ENCODE data around the gene CALCOCO2.
A peak's percentile ranks its signal among the peaks of the same experiment; 100 is the strongest.
"Not testable (repeated sequence)": the region's sequence is repeated elsewhere in the genome, so short reads cannot be mapped to it uniquely, and the experiment has no call there.

The CALCOCO2 gene

DNA sequence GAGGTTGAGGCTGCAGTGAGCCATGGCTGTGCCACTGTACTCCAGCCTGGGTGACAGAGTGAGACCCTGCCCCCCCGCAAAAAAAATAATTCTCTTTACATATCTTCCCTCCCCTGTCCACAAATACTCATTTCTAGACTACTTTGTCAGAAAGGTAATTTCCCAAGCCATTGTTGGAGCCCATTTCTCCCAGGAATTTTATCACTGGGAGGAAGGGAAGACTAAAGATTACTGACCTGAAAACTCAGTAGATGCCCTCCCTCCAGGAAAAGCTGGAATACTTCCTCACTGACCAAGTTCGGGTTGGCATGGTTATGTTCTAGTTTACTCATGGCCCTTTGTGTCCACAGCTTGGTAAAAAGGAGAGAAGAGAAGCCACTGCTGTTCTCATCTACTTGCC lies 4.1 kb downstream of the CALCOCO2 start:
- no peak overlapping the region for H3K4me3 ChIP-seq (ENCODE audit: low read length)
- no peak for DNase-seq (ENCODE audit: low read depth)
- TF ChIP-seq CTCF (conservative IDR thresholded peaks at IDR 0.05; ENCODE audit: low read length): no peak

GRCh38 chr17:48835971-48836370 lies 5.1 kb downstream of the CALCOCO2 start:
- H3K4me3 ChIP-seq (ENCODE audit: low read length): no peak overlapping the region
- no peak for DNase-seq (ENCODE audit: low read depth)
- no peak for TF ChIP-seq CTCF (conservative IDR thresholded peaks at IDR 0.05; ENCODE audit: low read length)

DNA sequence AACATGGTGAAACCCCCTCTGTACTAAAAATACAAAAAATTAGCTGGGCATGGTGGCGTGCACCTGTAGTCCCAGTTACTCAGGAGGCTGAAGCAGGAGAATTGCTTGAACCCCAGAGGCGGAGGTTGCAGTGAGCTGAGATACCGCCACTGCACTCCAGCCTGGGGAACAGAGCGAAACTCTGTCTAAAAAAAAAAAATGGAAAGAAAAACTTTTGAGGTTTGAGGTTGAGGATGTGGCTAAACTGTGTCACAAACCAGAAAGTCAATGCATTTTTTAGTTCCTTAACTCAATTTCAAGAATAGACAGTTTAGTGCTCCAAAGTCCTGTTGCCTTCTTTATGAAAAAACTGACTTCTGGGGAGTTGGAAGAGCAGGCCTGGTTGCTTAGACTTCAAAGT lies 6.6 kb downstream of the CALCOCO2 start:
- not testable (repeated sequence) for DNase-seq (ENCODE audit: low read depth); H3K4me3 ChIP-seq (ENCODE audit: low read length)

- no peak for TF ChIP-seq CTCF (conservative IDR thresholded peaks at IDR 0.05; ENCODE audit: low read length)
- H3K4me3 ChIP-seq (ENCODE audit: low read length): no peak overlapping the region
These were observed 9.6 kb downstream of the CALCOCO2 start for GRCh38 chr17:48840441-48840840.

DNA sequence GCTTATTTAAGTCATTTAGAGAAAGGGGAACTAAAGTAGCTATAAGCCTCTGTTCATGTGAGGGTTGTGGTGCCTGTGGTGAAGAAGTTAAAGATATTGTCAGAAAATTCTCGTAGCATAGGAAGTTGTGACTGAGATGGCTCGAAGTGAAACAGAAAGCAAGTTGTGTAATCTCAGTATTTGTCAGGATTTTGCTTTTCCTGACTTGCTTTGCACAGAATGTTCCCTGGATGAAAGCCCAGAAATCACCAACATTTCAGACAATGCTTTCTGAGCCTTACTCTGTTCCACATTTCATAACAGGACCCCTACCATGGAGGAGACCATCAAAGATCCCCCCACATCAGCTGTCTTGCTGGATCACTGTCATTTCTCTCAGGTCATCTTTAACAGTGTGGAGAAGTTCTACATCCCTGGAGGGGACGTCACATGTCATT lies 10.6 kb downstream of the CALCOCO2 start:
- TF ChIP-seq CTCF (conservative IDR thresholded peaks at IDR 0.05; ENCODE audit: low read length): no peak
- peak overlapping the region; percentile 54 for H3K4me3 ChIP-seq (ENCODE audit: low read length)

More at GRCh38 chr17:48840441-48840840, 9.6 kb downstream of the CALCOCO2 start:
- peak; percentile 45 for DNase-seq (ENCODE audit: low read depth)

DNA sequence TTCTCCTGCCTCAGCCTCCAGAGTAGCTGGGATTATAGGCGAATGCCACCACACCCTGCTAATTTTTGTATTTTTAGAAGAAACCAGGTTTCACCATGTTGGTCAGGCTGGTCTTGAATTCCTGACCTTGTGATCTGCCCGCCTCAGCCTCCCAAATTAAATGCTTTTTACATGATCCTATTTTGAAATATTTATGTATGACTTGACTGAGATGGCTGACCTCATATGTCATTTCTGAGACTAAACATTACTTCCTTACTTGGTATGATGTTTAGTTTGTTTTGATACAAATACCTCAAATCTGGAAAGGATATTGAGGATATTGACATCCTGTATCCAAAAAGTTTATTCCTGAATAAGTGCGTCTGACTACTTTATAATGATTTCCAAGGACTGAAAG lies 11.9 kb downstream of the CALCOCO2 start:
- no peak for DNase-seq (ENCODE audit: low read depth)
- no peak for TF ChIP-seq CTCF (conservative IDR thresholded peaks at IDR 0.05; ENCODE audit: low read length)
- H3K4me3 ChIP-seq (ENCODE audit: low read length): no peak overlapping the region

More for the DNA sequence above, 10.6 kb downstream of the CALCOCO2 start:
- peak; percentile 71 for DNase-seq (ENCODE audit: low read depth)

- peak; percentile 58 for DNase-seq (ENCODE audit: low read depth)
- TF ChIP-seq CTCF (conservative IDR thresholded peaks at IDR 0.05; ENCODE audit: low read length): no peak
- H3K4me3 ChIP-seq (ENCODE audit: low read length): no peak overlapping the region
These were observed 12.5 kb downstream of the CALCOCO2 start for GRCh38 chr17:48843187-48843900.

Data from AG10803 (cell line).